Tibial nerve (tissue), 4 donors: ENCODE data around the gene NFKBIL1.

ENCODE experiments used
- CTCF ChIP-seq, 5 experiments: fragments of 200-600 bp in 3 of 5; fragments of 450-650 bp in 2 of 5; sonication (generic) in 3 of 5; IDR thresholded peaks; one replicate each; pipeline ENCODE4 v1.5.1; 2016 to 2019; ENCODE audit warnings: antibody characterized with exemption in 5 of 5, mild to moderate bottlenecking in 3 of 5, moderate library complexity in 2 of 5
- EP300 ChIP-seq, 2 donors: sonication (generic); formaldehyde crosslinking; IDR thresholded peaks; one replicate each; pipeline ENCODE4 v1.6.1; 2017; ENCODE audit warnings: antibody characterized with exemption in 2 of 2, mild to moderate bottlenecking in 1 of 2
- POLR2A ChIP-seq, 2 donors: fragments of 450-650 bp; IDR thresholded peaks; one replicate each; pipeline ENCODE4 v1.6.1; 2017; ENCODE audit warnings: antibody characterized with exemption in 2 of 2, mild to moderate bottlenecking in 2 of 2, moderate library complexity in 2 of 2

GRCh38 chr6:31581434-31582229 lies 34.2 kb downstream of the NFKBIL1 start:
- no peak for TF ChIP-seq CTCF (IDR thresholded peaks at IDR 0.05)
- no peak for TF ChIP-seq POLR2A (IDR thresholded peaks at IDR 0.05)
- no peak for TF ChIP-seq EP300 (IDR thresholded peaks at IDR 0.05)
